Stimulated activated CD8-positive, alpha-beta memory T cell treated with anti-CD3 and anti-CD28 coated beads, Interleukin-15, amount 100 ng/mL, for 1 hour (primary cell): ENCODE results near the gene C1QTNF12.

ENCODE experiments used
- DNase-seq: peaks from one replicate; pipeline ENCODE4 v3.0.0-alpha.2; 2020; ENCODE audit warnings: low read depth

Gene C1QTNF12

DNA sequence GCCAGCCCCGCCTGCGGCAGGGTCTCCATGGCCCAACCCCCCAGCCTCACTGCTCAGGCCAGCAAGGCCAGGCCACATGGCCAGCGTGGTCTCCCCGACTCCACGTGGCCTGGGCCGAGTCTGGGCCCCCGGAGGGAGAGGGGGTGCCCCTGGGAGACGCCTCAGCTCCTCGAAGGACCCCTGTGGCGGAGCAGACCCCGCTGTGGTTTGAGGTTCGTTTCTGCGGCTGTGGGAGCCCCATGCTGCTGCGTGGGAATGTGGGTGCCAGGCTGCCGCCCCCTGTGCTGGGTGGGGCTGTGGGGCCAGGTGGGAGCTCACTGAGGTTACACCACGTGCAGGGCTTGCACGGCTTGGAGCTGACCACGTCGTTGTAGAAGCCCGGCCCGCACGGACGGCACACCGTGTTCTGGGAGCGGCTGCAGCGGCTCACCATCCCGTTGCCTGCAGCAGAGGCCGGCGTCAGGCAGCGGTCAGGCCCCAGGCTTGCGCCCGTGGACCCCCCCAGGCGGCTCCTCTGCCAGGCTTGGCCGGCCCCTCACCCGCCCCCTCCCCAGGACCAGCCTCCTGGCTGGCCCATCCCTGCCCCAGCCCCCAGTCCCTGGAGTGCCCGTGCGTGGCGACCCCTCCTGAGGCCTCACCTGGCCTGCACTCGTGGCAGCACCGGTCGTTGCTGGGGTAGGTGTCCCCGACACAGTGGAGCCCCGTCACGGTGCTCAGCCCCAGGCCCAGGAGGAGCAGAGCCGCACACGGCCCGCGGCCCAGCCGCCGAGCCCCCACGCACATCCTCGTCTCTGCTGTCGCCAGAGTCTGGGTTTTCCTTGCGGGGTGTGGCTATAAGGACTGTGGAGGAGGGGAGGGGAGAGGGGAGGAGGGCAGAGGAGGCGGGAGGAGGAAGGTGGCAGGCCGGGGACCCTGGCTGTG is 32.9 kb downstream of the C1QTNF12 start, which contains the start of gene TNFRSF4:
Gene TNFRSF4 (minus strand): TSS at position 809 of the 921 bp plus-strand sequence. CDS start 26 bp downstream, at position 783.
- DNase-seq = no peak

- DNase-seq = no peak
These were observed 33.7 kb downstream of the C1QTNF12 start for GRCh38 chr1:1212780-1213344.

- DNase-seq = no peak
These were observed 34.7 kb downstream of the C1QTNF12 start for GRCh38 chr1:1211541-1212441.

DNA sequence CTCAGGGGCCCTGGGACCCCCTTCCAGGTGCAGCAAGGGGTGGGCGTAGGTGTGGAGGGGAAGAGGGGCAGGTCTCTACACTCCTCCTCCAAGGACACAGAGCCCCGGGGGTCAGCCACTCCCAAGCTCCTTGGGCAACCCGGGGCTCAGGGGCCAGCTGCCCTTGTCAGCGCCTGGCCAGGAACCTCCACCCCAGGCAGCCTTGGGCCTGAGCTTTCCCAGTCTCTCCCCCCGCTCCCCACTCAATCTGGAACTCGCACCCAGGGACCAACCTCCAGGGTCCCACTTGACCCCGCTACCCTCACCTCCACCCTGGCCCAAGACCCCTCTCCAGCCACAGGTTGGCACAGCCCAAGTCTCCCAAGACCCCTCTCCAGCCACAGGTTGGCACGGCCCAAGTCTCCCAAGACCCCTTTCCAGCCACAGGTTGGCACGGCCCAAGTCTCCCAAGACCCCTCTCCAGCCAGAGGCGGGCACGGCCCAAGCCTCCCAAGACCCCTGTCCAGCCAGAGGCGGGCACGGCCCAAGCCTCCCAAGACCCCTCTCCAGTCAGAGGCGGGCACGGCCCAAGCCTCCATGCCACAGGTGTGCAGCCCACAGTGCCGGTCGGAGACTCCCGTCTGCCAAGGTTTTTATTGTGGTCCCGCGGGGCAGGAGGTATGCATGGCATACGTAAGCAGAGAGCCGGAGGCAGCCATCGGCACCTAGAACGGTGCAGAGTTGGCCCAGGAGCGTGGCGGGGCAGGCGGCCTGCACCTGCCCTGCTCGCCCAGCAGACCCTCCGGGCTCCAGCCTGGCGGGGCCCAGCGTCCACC is 35.6 kb downstream of the C1QTNF12 start:
- DNase-seq = no peak

DNA sequence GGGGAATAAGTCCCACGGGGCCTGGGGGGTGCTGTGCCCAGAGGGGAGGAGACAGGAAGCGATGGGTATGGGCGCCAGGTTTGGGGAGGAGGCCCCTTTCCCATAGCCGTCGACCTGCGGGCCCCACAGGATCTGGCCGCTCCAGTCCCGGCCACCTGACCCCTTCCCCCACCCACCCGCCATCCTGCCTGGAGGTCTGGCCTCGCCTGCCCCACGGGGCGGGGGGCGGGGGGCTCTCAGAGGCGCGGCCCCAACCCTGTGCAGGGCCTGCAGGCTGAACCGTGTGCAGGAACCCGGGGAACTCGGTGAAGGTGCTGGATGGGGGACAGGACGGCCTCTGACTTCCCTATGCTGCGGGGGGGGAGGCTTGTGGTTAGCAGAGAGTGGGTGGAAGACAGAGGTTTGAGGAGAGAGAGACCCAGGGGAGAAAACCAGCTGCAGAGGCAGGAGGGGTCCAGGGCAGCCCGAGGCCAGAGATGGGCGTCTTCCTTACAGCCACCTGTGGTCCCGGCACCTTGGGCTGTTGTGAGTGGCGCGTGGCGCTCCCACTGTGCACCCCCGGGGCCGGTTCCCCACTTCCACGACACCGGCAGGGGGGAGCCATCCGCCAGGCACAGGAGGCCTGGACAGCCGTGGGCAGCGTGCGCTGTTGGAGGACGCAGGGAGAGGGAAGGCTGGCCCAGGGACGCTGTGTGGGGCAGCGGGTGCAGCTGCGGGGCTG is 37.6 kb downstream of the C1QTNF12 start:
- no peak for DNase-seq

GRCh38 chr1:1207571-1207892 is 39.0 kb downstream of the C1QTNF12 start:
- DNase-seq = no peak

- no peak for DNase-seq
These were observed 39.5 kb downstream of the C1QTNF12 start for GRCh38 chr1:1206966-1207531.

- no peak for DNase-seq
These were observed 40.1 kb downstream of the C1QTNF12 start, which contains the start of gene TNFRSF18 for GRCh38 chr1:1206376-1206965. TSS of gene TNFRSF18 (minus strand) at chr1:1206592. CDS start at chr1:1206571, 21 bp downstream.

DNA sequence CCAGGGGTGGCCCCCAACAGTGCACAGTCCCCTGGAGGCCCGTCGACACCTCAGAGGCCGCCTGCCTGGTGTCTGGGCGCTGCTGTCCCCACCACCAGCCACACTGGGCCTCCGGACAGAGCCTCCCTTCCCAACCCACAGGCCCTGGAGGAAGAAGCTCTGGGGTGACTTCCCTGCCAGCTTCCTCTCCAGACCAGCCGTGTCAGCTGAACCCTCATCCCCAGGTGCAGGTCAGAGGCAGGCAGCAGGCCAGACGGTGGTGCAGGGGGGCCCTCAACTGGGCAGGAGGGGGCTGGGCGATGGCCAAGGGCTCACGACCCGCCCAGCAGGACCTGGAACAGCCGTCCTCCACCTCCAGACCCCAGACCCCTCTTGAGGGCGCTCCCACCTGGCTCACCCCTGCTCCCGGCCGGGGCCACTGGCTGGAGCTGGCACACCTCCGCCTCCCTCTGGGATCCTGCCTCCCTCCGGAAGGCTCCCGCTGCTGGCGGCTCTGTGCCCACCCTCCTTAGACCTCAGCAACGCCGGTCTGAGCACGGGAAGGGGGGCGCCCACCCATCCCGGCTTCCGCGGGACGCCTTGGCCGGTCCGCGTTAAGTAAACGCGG is 40.6 kb downstream of the C1QTNF12 start:
- DNase-seq = no peak

- DNase-seq = no peak
These were observed 41.3 kb downstream of the C1QTNF12 start for GRCh38 chr1:1204998-1205768.

- no peak for DNase-seq
These were observed 42.0 kb downstream of the C1QTNF12 start for GRCh38 chr1:1204425-1204920.

GRCh38 chr1:1203561-1204424 is 42.7 kb downstream of the C1QTNF12 start:
- no peak for DNase-seq

GRCh38 chr1:1202831-1203560 is 43.5 kb downstream of the C1QTNF12 start:
- DNase-seq = no peak

GRCh38 chr1:1200876-1201810 is 45.4 kb downstream of the C1QTNF12 start:
- peak; percentile 71 for DNase-seq

- DNase-seq = no peak
These were observed 46.3 kb downstream of the C1QTNF12 start for GRCh38 chr1:1199961-1200875.
